ENCODE data around the gene RASA4. TPM values are rescaled to one million over a fixed set of nuclear protein-coding genes. Genes with fewer than 3 reads are reported as not detected.
"Not testable (repeated sequence)": the region's sequence is repeated elsewhere in the genome, so short reads cannot be mapped to it uniquely, and the experiment has no call there.

RASA4 gene
- total RNA-seq (2022) (6.1 and 7.2 TPM in 2 replicates), Bru-seq, nascent RNA (percentile 27 among the genes with signal in this experiment), BruChase-seq, experiment 1, labeled RNA remaining after a 2-hour chase (percentile 28 among the genes with signal in this experiment), BruChase-seq, experiment 2, labeled RNA remaining after a 6-hour chase (percentile 47 among the genes with signal in this experiment)
- long read RNA-seq, full-length matches to known transcripts, result 3 of 6 reads
- long read RNA-seq, partial matches to known transcripts, result 3 of 6 reads
- long read RNA-seq, other reads (novel, unspliced or antisense), result 0 of 6 reads

GRCh38 chr7:102616507-102617125, at the start of gene RASA4:
RASA4 (minus strand) TSS chr7:102616756; CDS start chr7:102616689, 67 bp downstream.
- H3K4me3 ChIP-seq (ENCODE audit: low read depth, low read length), result peak within 1 kb of the TSS; percentile 40
- H3K27me3 Mint-ChIP-seq (ENCODE audit: insufficient read depth, unreplicated experiment); intact Hi-C loops (cut with micrococcal nuclease; ENCODE audit: unreplicated experiment); H3K36me3 ChIP-seq (ENCODE audit: control insufficient read depth, insufficient read depth, low read length); H3K27me3 ChIP-seq (replicated peaks; ENCODE audit: control insufficient read depth, insufficient read depth, low read length); POLR2A ChIA-PET; H3K4me3 Mint-ChIP-seq (ENCODE audit: unreplicated experiment); H3K27ac Mint-ChIP-seq (ENCODE audit: unreplicated experiment); H3K36me3 Mint-ChIP-seq (ENCODE audit: insufficient read depth, unreplicated experiment); H3K9me3 Mint-ChIP-seq (ENCODE audit: unreplicated experiment); H3K4me1 ChIP-seq; H3K4me1 Mint-ChIP-seq (ENCODE audit: low read depth, unreplicated experiment); BruUV-seq (replicated peaks); CTCF ChIA-PET; H3K9me3 ChIP-seq: not testable (repeated sequence)
- DNase-seq, result peak in 1 of 2 experiments; percentile 32

GRCh38 chr7:102664765-102665164, 48.2 kb upstream of the RASA4 start:
- H3K27ac Mint-ChIP-seq (ENCODE audit: unreplicated experiment); H3K4me3 Mint-ChIP-seq (ENCODE audit: unreplicated experiment); H3K9me3 Mint-ChIP-seq (ENCODE audit: unreplicated experiment); H3K27me3 ChIP-seq (replicated peaks; ENCODE audit: control insufficient read depth, insufficient read depth, low read length); H3K9me3 ChIP-seq; H3K4me1 Mint-ChIP-seq (ENCODE audit: low read depth, unreplicated experiment); CTCF ChIA-PET; H3K36me3 Mint-ChIP-seq (ENCODE audit: insufficient read depth, unreplicated experiment); DNase-seq; BruUV-seq (replicated peaks); H3K4me3 ChIP-seq (ENCODE audit: low read depth, low read length); intact Hi-C loops (cut with micrococcal nuclease; ENCODE audit: unreplicated experiment); H3K36me3 ChIP-seq (ENCODE audit: control insufficient read depth, insufficient read depth, low read length); H3K4me1 ChIP-seq; POLR2A ChIA-PET; H3K27me3 Mint-ChIP-seq (ENCODE audit: insufficient read depth, unreplicated experiment): not testable (repeated sequence)

GRCh38 chr7:102649924-102650323, 33.4 kb upstream of the RASA4 start, which contains the start of gene SPDYE2B:
SPDYE2B (plus strand) TSS chr7:102650319; CDS start chr7:102652349, 2,030 bp downstream.
- H3K36me3 ChIP-seq (ENCODE audit: control insufficient read depth, insufficient read depth, low read length); H3K4me3 Mint-ChIP-seq (ENCODE audit: unreplicated experiment); POLR2A ChIA-PET; H3K36me3 Mint-ChIP-seq (ENCODE audit: insufficient read depth, unreplicated experiment); CTCF ChIA-PET; H3K4me1 ChIP-seq; DNase-seq; H3K27me3 Mint-ChIP-seq (ENCODE audit: insufficient read depth, unreplicated experiment); H3K9me3 ChIP-seq; H3K27me3 ChIP-seq (replicated peaks; ENCODE audit: control insufficient read depth, insufficient read depth, low read length); H3K27ac Mint-ChIP-seq (ENCODE audit: unreplicated experiment); BruUV-seq (replicated peaks); H3K9me3 Mint-ChIP-seq (ENCODE audit: unreplicated experiment); H3K4me3 ChIP-seq (ENCODE audit: low read depth, low read length); H3K4me1 Mint-ChIP-seq (ENCODE audit: low read depth, unreplicated experiment); intact Hi-C loops (cut with micrococcal nuclease; ENCODE audit: unreplicated experiment): not testable (repeated sequence)

- H3K9me3 ChIP-seq; POLR2A ChIA-PET; H3K4me1 Mint-ChIP-seq (ENCODE audit: low read depth, unreplicated experiment); H3K4me3 Mint-ChIP-seq (ENCODE audit: unreplicated experiment); H3K4me3 ChIP-seq (ENCODE audit: low read depth, low read length); CTCF ChIA-PET; H3K36me3 Mint-ChIP-seq (ENCODE audit: insufficient read depth, unreplicated experiment); BruUV-seq (replicated peaks); H3K9me3 Mint-ChIP-seq (ENCODE audit: unreplicated experiment); H3K27me3 ChIP-seq (replicated peaks; ENCODE audit: control insufficient read depth, insufficient read depth, low read length); intact Hi-C loops (cut with micrococcal nuclease; ENCODE audit: unreplicated experiment); H3K27me3 Mint-ChIP-seq (ENCODE audit: insufficient read depth, unreplicated experiment); H3K36me3 ChIP-seq (ENCODE audit: control insufficient read depth, insufficient read depth, low read length); H3K27ac Mint-ChIP-seq (ENCODE audit: unreplicated experiment); H3K4me1 ChIP-seq; DNase-seq: not testable (repeated sequence)
Measured at GRCh38 chr7:102647813-102648212, 31.3 kb upstream of the RASA4 start.

- CTCF ChIA-PET; H3K4me3 ChIP-seq (ENCODE audit: low read depth, low read length); H3K27me3 Mint-ChIP-seq (ENCODE audit: insufficient read depth, unreplicated experiment); H3K36me3 ChIP-seq (ENCODE audit: control insufficient read depth, insufficient read depth, low read length); H3K36me3 Mint-ChIP-seq (ENCODE audit: insufficient read depth, unreplicated experiment); H3K27me3 ChIP-seq (replicated peaks; ENCODE audit: control insufficient read depth, insufficient read depth, low read length); intact Hi-C loops (cut with micrococcal nuclease; ENCODE audit: unreplicated experiment); H3K4me1 Mint-ChIP-seq (ENCODE audit: low read depth, unreplicated experiment); POLR2A ChIA-PET; BruUV-seq (replicated peaks); H3K9me3 ChIP-seq; H3K27ac Mint-ChIP-seq (ENCODE audit: unreplicated experiment); H3K9me3 Mint-ChIP-seq (ENCODE audit: unreplicated experiment); DNase-seq; H3K4me1 ChIP-seq; H3K4me3 Mint-ChIP-seq (ENCODE audit: unreplicated experiment): not testable (repeated sequence)
Measured at GRCh38 chr7:102643404-102643803, 26.8 kb upstream of the RASA4 start.

- H3K4me3 Mint-ChIP-seq (ENCODE audit: unreplicated experiment); H3K36me3 Mint-ChIP-seq (ENCODE audit: insufficient read depth, unreplicated experiment); H3K27ac Mint-ChIP-seq (ENCODE audit: unreplicated experiment); H3K36me3 ChIP-seq (ENCODE audit: control insufficient read depth, insufficient read depth, low read length); H3K9me3 ChIP-seq; H3K27me3 ChIP-seq (replicated peaks; ENCODE audit: control insufficient read depth, insufficient read depth, low read length); H3K4me1 ChIP-seq; H3K4me1 Mint-ChIP-seq (ENCODE audit: low read depth, unreplicated experiment); H3K4me3 ChIP-seq (ENCODE audit: low read depth, low read length); H3K9me3 Mint-ChIP-seq (ENCODE audit: unreplicated experiment); BruUV-seq (replicated peaks); DNase-seq; CTCF ChIA-PET; H3K27me3 Mint-ChIP-seq (ENCODE audit: insufficient read depth, unreplicated experiment); intact Hi-C loops (cut with micrococcal nuclease; ENCODE audit: unreplicated experiment); POLR2A ChIA-PET: not testable (repeated sequence)
Measured at GRCh38 chr7:102642691-102643090, 26.1 kb upstream of the RASA4 start, which contains the start of gene UPK3BL1. UPK3BL1 (minus strand) TSS chr7:102642791; CDS start chr7:102642741, 50 bp downstream.

GRCh38 chr7:102638848-102639247, 22.3 kb upstream of the RASA4 start:
- not testable (repeated sequence) for BruUV-seq (replicated peaks); H3K27me3 Mint-ChIP-seq (ENCODE audit: insufficient read depth, unreplicated experiment)

More at GRCh38 chr7:102638848-102639247, 22.3 kb upstream of the RASA4 start:
- H3K9me3 Mint-ChIP-seq (ENCODE audit: unreplicated experiment); H3K4me1 Mint-ChIP-seq (ENCODE audit: low read depth, unreplicated experiment); H3K4me1 ChIP-seq; H3K27ac Mint-ChIP-seq (ENCODE audit: unreplicated experiment); H3K4me3 Mint-ChIP-seq (ENCODE audit: unreplicated experiment); H3K36me3 Mint-ChIP-seq (ENCODE audit: insufficient read depth, unreplicated experiment); POLR2A ChIA-PET; intact Hi-C loops (cut with micrococcal nuclease; ENCODE audit: unreplicated experiment); CTCF ChIA-PET; H3K4me3 ChIP-seq (ENCODE audit: low read depth, low read length); H3K36me3 ChIP-seq (ENCODE audit: control insufficient read depth, insufficient read depth, low read length); H3K27me3 ChIP-seq (replicated peaks; ENCODE audit: control insufficient read depth, insufficient read depth, low read length); H3K9me3 ChIP-seq: not testable (repeated sequence)
- DNase-seq, result peak in 1 of 2 experiments; percentile 30
